Epithelial cell of esophagus (primary cell): ENCODE measurements around the gene SUPT20HL2.

Experiments
- DNase-seq: peaks from one replicate; pipeline ENCODE4 v3.0.0; 2010; ENCODE audit warnings: low read depth
- H3K4me3 ChIP-seq: 2 replicates; pipeline ENCODE4 v1.5.1; 2011; ENCODE audit warnings: mild to moderate bottlenecking, low read length, control low read depth
- CTCF ChIP-seq: IDR thresholded peaks from 2 replicates; pipeline ENCODE4 v1.5.1; 2011; ENCODE audit warnings: low read depth, mild to moderate bottlenecking, low read length, control low read depth, inconsistent platforms; ENCODE audit not compliant: insufficient read depth; ENCODE audit errors: missing control alignments

The SUPT20HL2 gene

GRCh38 chrX:24306440-24306839 lies 7.4 kb downstream of the SUPT20HL2 start:
- TF ChIP-seq CTCF: no peak
- DNase-seq: no peak
- H3K4me3 ChIP-seq: no peak overlapping the region

GRCh38 chrX:24305905-24306304 lies 8.0 kb downstream of the SUPT20HL2 start:
- TF ChIP-seq CTCF: no peak
- DNase-seq: no peak
- no peak overlapping the region for H3K4me3 ChIP-seq

GRCh38 chrX:24301806-24302205 lies 12.1 kb downstream of the SUPT20HL2 start:
- no peak for DNase-seq
- no peak for TF ChIP-seq CTCF
- no peak overlapping the region for H3K4me3 ChIP-seq

- H3K4me3 ChIP-seq: no peak overlapping the region
- no peak for TF ChIP-seq CTCF
- peak; percentile 63 for DNase-seq
Measured at GRCh38 chrX:24301060-24301459, 12.8 kb downstream of the SUPT20HL2 start.

GRCh38 chrX:24298191-24298590 lies 15.7 kb downstream of the SUPT20HL2 start:
- TF ChIP-seq CTCF: no peak
- H3K4me3 ChIP-seq: no peak overlapping the region
- DNase-seq: no peak

GRCh38 chrX:24294619-24295018 lies 19.2 kb downstream of the SUPT20HL2 start:
- H3K4me3 ChIP-seq: no peak overlapping the region
- TF ChIP-seq CTCF: peak; percentile 7
- no peak for DNase-seq

- DNase-seq: no peak
Measured at GRCh38 chrX:24293412-24293811, 20.5 kb downstream of the SUPT20HL2 start.

More at GRCh38 chrX:24293412-24293811, 20.5 kb downstream of the SUPT20HL2 start:
- H3K4me3 ChIP-seq: no peak overlapping the region
- no peak for TF ChIP-seq CTCF
